ENCODE results near the gene EDIL3. TPM values are rescaled to one million over a fixed set of nuclear protein-coding genes. Genes with fewer than 3 reads are reported as not detected.

Gene EDIL3
- total and polyA plus RNA-seq, 5 donors from 2014 or later = not detected

GRCh38 chr5:84227236-84227635 lies 157.4 kb downstream of the EDIL3 start:
- Histone ChIP-seq H3K36me3 (ENCODE audit: control insufficient read depth, insufficient read depth, low read length) (no peaks in the 10 kb centered on the region), H3K4me1 (ENCODE audit: control insufficient read depth, insufficient read depth, low read length, poor library complexity, severe bottlenecking) (no peaks in the 10 kb centered on the region), H3K27me3 (ENCODE audit: control insufficient read depth, insufficient read depth, low read length) (no peaks in the 10 kb centered on the region), H3K9me3 (ENCODE audit: control insufficient read depth in 2 of 2, low read length in 2 of 2) (no peaks in the 10 kb centered on the region), H3K4me3 (ENCODE audit: low read depth, low read length) (no peak overlapping the region), H3K27ac (ENCODE audit: insufficient read depth, low read length, poor library complexity, severe bottlenecking) (no peak overlapping the region)
- DNase-seq (no peak), ATAC-seq (ENCODE audit: low read depth in 2 of 2) (no peak)
- Mint-ChIP-seq H3K9me3 (peaks cover 0 to 10% (median 0%) of the 10 kb centered on the region in 7 donors), H3K4me3 (no peak overlapping the region), H3K27ac (no peak overlapping the region), H3K4me1 (no peaks in the 10 kb centered on the region), H3K27me3 (no peaks in the 10 kb centered on the region), H3K36me3 (no peaks in the 10 kb centered on the region)

DNA sequence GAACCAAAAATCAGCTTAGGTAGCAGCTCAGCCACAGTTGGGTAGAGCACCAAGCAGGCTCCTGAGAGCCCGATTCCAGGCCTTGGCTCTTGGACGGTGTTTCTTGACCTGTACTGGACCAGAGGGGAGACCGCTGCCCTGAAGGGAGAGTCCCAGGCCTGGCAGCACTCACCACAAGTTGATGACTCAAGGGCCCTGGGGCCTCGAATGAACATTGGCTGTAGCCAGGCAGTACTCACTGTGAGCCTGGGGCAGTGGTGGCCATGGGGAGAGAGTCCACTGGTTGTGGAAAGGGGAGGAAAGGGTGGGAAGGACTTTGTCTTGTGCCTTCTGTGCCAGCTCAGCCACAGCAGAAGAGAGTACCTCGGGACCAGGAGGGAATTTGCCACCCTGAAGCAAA lies 166.1 kb downstream of the EDIL3 start:
- Histone ChIP-seq H3K4me1 (ENCODE audit: control insufficient read depth, insufficient read depth, low read length, poor library complexity, severe bottlenecking) (no peaks in the 10 kb centered on the region), H3K4me3 (ENCODE audit: low read depth, low read length) (no peak overlapping the region), H3K9me3 (ENCODE audit: control insufficient read depth in 2 of 2, low read length in 2 of 2) (no peaks in the 10 kb centered on the region), H3K36me3 (ENCODE audit: control insufficient read depth, insufficient read depth, low read length) (no peaks in the 10 kb centered on the region), H3K27me3 (ENCODE audit: control insufficient read depth, insufficient read depth, low read length) (no peaks in the 10 kb centered on the region), H3K27ac (ENCODE audit: insufficient read depth, low read length, poor library complexity, severe bottlenecking) (no peak overlapping the region)
- no peak for DNase-seq
- H3K4me3 Mint-ChIP-seq = no peak overlapping the region
- ATAC-seq (ENCODE audit: low read depth in 2 of 2) = no peak
- no peaks in the 10 kb centered on the region for H3K36me3 Mint-ChIP-seq
- H3K4me1 Mint-ChIP-seq = no peaks in the 10 kb centered on the region
- H3K27me3 Mint-ChIP-seq = no peaks in the 10 kb centered on the region
- H3K27ac Mint-ChIP-seq = no peak overlapping the region
- peaks cover 0 to 10% (median 2%) of the 10 kb centered on the region in 7 donors for H3K9me3 Mint-ChIP-seq

GRCh38 chr5:84215521-84215920 lies 169.2 kb downstream of the EDIL3 start:
- Histone ChIP-seq H3K27me3 (ENCODE audit: control insufficient read depth, insufficient read depth, low read length) (no peaks in the 10 kb centered on the region), H3K36me3 (ENCODE audit: control insufficient read depth, insufficient read depth, low read length) (no peaks in the 10 kb centered on the region), H3K4me1 (ENCODE audit: control insufficient read depth, insufficient read depth, low read length, poor library complexity, severe bottlenecking) (no peaks in the 10 kb centered on the region), H3K27ac (ENCODE audit: insufficient read depth, low read length, poor library complexity, severe bottlenecking) (no peak overlapping the region), H3K4me3 (ENCODE audit: low read depth, low read length) (no peak overlapping the region), H3K9me3 (ENCODE audit: control insufficient read depth in 2 of 2, low read length in 2 of 2) (no peaks in the 10 kb centered on the region)
- Mint-ChIP-seq H3K4me3 (no peak overlapping the region), H3K27me3 (no peaks in the 10 kb centered on the region), H3K27ac (no peak overlapping the region), H3K9me3 (peaks cover 1 to 15% (median 6%) of the 10 kb centered on the region in 7 donors), H3K36me3 (no peaks in the 10 kb centered on the region), H3K4me1 (no peaks in the 10 kb centered on the region)
- ATAC-seq (ENCODE audit: low read depth in 2 of 2) = no peak
- no peak for DNase-seq

DNA sequence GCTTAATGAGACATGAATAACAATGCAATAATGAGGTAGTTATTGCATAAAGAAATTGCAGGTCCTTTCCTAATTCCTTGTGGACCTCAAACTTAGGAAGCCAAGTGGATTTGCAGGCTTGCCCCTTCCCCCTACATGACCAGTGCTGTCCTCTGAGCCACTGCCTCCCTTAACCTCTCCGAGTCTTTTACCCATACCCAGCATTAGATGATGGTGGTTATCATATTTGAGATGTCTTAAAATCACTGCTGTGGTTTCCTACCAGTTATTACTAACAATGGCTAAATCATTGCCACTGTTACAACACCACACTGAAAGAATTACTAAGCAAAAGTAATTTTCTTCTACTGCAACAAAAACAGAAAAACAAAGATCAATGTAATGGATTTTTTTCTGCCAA lies 170.8 kb downstream of the EDIL3 start:
- no peak for ATAC-seq (ENCODE audit: low read depth in 2 of 2)
- Mint-ChIP-seq H3K36me3 (no peaks in the 10 kb centered on the region), H3K9me3 (peaks cover 1 to 11% (median 6%) of the 10 kb centered on the region in 7 donors), H3K27ac (no peak overlapping the region), H3K4me3 (no peak overlapping the region), H3K27me3 (no peaks in the 10 kb centered on the region), H3K4me1 (no peaks in the 10 kb centered on the region)
- no peaks in the 10 kb centered on the region for H3K9me3 ChIP-seq (ENCODE audit: control insufficient read depth in 2 of 2, low read length in 2 of 2)
- no peaks in the 10 kb centered on the region for H3K27me3 ChIP-seq (ENCODE audit: control insufficient read depth, insufficient read depth, low read length)
- H3K36me3 ChIP-seq (ENCODE audit: control insufficient read depth, insufficient read depth, low read length) = no peaks in the 10 kb centered on the region
- no peak overlapping the region for H3K27ac ChIP-seq (ENCODE audit: insufficient read depth, low read length, poor library complexity, severe bottlenecking)
- H3K4me3 ChIP-seq (ENCODE audit: low read depth, low read length) = no peak overlapping the region
- no peaks in the 10 kb centered on the region for H3K4me1 ChIP-seq (ENCODE audit: control insufficient read depth, insufficient read depth, low read length, poor library complexity, severe bottlenecking)
- DNase-seq = no peak

- H3K4me1 Mint-ChIP-seq = no peaks in the 10 kb centered on the region
- Histone ChIP-seq H3K9me3 (ENCODE audit: control insufficient read depth in 2 of 2, low read length in 2 of 2) (no peaks in the 10 kb centered on the region), H3K36me3 (ENCODE audit: control insufficient read depth, insufficient read depth, low read length) (no peaks in the 10 kb centered on the region), H3K27ac (ENCODE audit: insufficient read depth, low read length, poor library complexity, severe bottlenecking) (no peak overlapping the region), H3K4me3 (ENCODE audit: low read depth, low read length) (no peak overlapping the region), H3K27me3 (ENCODE audit: control insufficient read depth, insufficient read depth, low read length) (no peaks in the 10 kb centered on the region), H3K4me1 (ENCODE audit: control insufficient read depth, insufficient read depth, low read length, poor library complexity, severe bottlenecking) (no peaks in the 10 kb centered on the region)
- H3K27me3 Mint-ChIP-seq = no peaks in the 10 kb centered on the region
- no peaks in the 10 kb centered on the region for H3K36me3 Mint-ChIP-seq
- no peak overlapping the region for H3K27ac Mint-ChIP-seq
- H3K4me3 Mint-ChIP-seq = no peak overlapping the region
- peaks cover 1 to 9% (median 6%) of the 10 kb centered on the region in 7 donors for H3K9me3 Mint-ChIP-seq
- DNase-seq = no peak
- no peak for ATAC-seq (ENCODE audit: low read depth in 2 of 2)
These were observed 171.5 kb downstream of the EDIL3 start for GRCh38 chr5:84213212-84213611.

DNA sequence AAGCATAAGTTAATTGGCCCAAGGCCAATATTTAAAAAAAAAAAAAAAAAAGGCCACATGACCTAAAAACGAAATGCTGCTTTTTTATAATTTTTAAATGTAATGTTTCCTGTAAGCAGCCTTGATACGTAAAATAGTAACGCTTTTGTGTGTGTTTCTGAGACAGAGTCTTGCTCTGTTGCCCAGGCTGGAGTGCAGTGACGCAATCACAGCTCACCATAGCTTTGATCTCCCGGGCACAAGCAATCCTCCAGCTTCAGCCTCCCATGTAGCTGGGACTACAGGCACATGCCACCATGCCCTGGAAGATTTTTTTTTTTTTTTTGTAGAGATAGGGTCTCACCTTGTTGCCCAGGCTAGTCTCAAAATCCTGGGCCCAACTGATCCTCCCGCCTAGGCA lies 179.9 kb downstream of the EDIL3 start:
- DNase-seq (no peak), ATAC-seq (ENCODE audit: low read depth in 2 of 2) (no peak)
- Mint-ChIP-seq H3K4me3 (no peak overlapping the region), H3K27me3 (no peaks in the 10 kb centered on the region), H3K4me1 (no peaks in the 10 kb centered on the region), H3K27ac (no peak overlapping the region), H3K9me3 (peaks cover 0 to 9% (median 0%) of the 10 kb centered on the region in 7 donors), H3K36me3 (no peaks in the 10 kb centered on the region)
- Histone ChIP-seq H3K9me3 (ENCODE audit: control insufficient read depth in 2 of 2, low read length in 2 of 2) (no peaks in the 10 kb centered on the region), H3K27ac (ENCODE audit: insufficient read depth, low read length, poor library complexity, severe bottlenecking) (no peak overlapping the region), H3K27me3 (ENCODE audit: control insufficient read depth, insufficient read depth, low read length) (no peaks in the 10 kb centered on the region), H3K4me1 (ENCODE audit: control insufficient read depth, insufficient read depth, low read length, poor library complexity, severe bottlenecking) (no peaks in the 10 kb centered on the region), H3K36me3 (ENCODE audit: control insufficient read depth, insufficient read depth, low read length) (no peaks in the 10 kb centered on the region), H3K4me3 (ENCODE audit: low read depth, low read length) (no peak overlapping the region)

- ATAC-seq (ENCODE audit: low read depth in 2 of 2) (no peak), DNase-seq (no peak)
- H3K27ac Mint-ChIP-seq = no peak overlapping the region
- H3K9me3 Mint-ChIP-seq = peaks cover 0 to 9% (median 2%) of the 10 kb centered on the region in 7 donors
- no peaks in the 10 kb centered on the region for H3K4me1 Mint-ChIP-seq
- no peak overlapping the region for H3K27ac ChIP-seq (ENCODE audit: insufficient read depth, low read length, poor library complexity, severe bottlenecking)
- no peaks in the 10 kb centered on the region for H3K36me3 ChIP-seq (ENCODE audit: control insufficient read depth, insufficient read depth, low read length)
- no peaks in the 10 kb centered on the region for H3K27me3 Mint-ChIP-seq
- H3K4me3 Mint-ChIP-seq = no peak overlapping the region
- no peaks in the 10 kb centered on the region for H3K27me3 ChIP-seq (ENCODE audit: control insufficient read depth, insufficient read depth, low read length)
- H3K9me3 ChIP-seq (ENCODE audit: control insufficient read depth in 2 of 2, low read length in 2 of 2) = no peaks in the 10 kb centered on the region
- H3K36me3 Mint-ChIP-seq = no peaks in the 10 kb centered on the region
- no peaks in the 10 kb centered on the region for H3K4me1 ChIP-seq (ENCODE audit: control insufficient read depth, insufficient read depth, low read length, poor library complexity, severe bottlenecking)
- H3K4me3 ChIP-seq (ENCODE audit: low read depth, low read length) = no peak overlapping the region
These were observed 182.5 kb downstream of the EDIL3 start for GRCh38 chr5:84202136-84202535.

DNA sequence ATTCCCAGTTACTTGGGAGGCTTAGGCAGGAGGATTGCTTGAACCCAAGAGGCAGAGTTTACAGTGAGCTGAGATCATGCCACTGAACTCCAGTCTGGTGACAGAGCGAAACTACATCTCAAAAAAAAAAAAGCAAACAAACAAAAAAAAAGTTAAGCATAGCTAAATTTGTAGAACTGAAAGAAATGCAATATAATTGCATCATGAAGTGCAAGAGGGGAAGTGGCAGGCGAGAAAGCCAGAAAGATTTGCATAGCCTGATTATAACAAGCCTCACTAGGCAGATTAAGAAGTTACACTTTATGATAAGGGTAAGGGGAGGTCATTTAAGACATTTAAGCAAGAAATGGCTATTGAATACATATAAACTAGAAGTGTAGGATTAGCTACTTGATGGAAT lies 187.1 kb downstream of the EDIL3 start:
- Histone ChIP-seq H3K9me3 (ENCODE audit: control insufficient read depth in 2 of 2, low read length in 2 of 2) (no peaks in the 10 kb centered on the region), H3K27ac (ENCODE audit: insufficient read depth, low read length, poor library complexity, severe bottlenecking) (no peak overlapping the region), H3K27me3 (ENCODE audit: control insufficient read depth, insufficient read depth, low read length) (no peaks in the 10 kb centered on the region), H3K4me3 (ENCODE audit: low read depth, low read length) (no peak overlapping the region), H3K36me3 (ENCODE audit: control insufficient read depth, insufficient read depth, low read length) (no peaks in the 10 kb centered on the region), H3K4me1 (ENCODE audit: control insufficient read depth, insufficient read depth, low read length, poor library complexity, severe bottlenecking) (no peaks in the 10 kb centered on the region)
- Mint-ChIP-seq H3K4me1 (no peaks in the 10 kb centered on the region), H3K9me3 (peaks cover 0 to 5% (median 2%) of the 10 kb centered on the region in 7 donors), H3K4me3 (no peak overlapping the region), H3K27ac (no peak overlapping the region), H3K27me3 (no peaks in the 10 kb centered on the region), H3K36me3 (no peaks in the 10 kb centered on the region)
- no peak for DNase-seq
- ATAC-seq (ENCODE audit: low read depth in 2 of 2) = no peak

Measured in CD4-positive, CD25-positive, alpha-beta regulatory T cell (primary cell).